NCI-H82 treated with DMSO at 0.1 percent for 48 hours (cell line): ENCODE measurements around the gene SRPX.
A peak's percentile ranks its signal among the peaks of the same experiment; 100 is the strongest.

Source experiments
- DNase-seq: peaks from one replicate; lab custom pipeline; 2025; ENCODE audit not compliant: unreplicated experiment; lab: John Stamatoyannopoulos, UW

The SRPX gene

DNA sequence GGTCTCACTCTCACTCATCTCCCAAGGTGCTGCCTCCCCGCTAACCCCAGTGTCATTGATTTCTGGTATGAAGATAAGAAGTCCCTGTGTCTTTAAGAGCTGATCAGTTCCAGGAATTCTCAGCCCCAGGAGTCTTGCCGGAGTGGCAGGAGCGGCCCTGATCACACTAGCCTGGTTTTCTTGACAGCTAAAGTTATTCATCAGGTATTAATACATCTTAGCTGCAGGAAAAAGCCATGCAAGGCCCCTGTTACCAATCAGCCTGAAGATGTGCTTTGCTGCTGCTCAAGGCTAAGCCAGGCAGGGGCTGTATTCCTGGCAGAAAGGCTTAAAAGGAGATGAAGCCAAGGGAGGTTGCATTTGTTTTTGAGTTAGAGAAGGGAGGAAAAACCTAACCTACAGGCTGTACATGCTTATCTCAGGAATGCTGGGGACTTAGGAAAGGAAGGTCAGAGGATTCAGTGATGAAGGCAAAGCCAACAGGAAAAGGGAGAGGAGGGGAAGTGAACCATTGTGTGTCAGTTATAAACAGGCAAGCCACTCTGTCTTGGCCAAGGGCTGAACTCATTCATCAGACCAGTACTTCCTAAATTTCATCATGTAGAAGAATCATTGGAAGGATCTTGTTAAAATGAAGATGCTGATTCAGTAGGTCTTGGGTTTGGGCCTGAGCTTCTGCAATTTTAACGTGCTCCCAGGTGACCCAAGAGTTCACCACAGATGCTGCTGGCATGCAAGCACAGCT, 8.6 kb downstream of the SRPX start:
- no peak for DNase-seq

DNA sequence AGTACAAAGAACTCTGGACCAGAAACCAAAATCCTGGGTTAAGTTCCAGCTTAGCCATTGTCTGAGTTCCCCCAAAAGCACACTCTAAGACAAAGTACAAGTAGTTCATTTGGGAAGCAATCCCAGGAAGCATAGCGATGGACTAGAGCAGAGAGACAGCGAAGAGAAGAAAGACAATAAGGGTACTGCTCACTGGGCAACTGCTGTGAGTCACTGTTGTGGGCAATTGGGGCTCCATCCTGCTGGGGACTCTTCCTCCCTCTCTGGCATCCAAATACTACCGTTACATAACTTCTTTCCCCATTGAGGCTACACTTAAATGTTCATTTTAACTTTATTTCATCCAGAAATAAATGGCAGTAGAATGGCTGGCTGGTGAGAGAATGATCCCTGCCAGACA, 14.1 kb downstream of the SRPX start:
- DNase-seq: no peak

DNA sequence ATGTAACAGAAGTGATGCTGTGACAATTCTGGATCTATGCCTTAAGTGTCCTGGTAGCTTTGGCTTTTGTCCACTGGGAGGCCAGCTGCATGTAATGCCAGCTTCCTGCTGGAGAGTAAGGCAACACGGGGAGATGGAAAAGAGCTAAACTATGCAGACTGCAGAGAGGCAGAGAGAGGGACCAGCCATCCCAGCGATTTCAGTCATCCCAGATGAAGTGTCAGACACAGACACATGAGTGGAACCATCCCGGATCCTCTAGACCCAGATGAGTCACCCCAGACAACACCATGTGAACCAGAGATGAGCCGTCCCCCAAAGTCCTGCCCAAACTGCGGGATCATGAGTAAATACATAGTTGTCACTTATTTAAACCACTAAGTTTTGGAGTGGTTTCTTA, 14.6 kb downstream of the SRPX start:
- DNase-seq: no peak

DNA sequence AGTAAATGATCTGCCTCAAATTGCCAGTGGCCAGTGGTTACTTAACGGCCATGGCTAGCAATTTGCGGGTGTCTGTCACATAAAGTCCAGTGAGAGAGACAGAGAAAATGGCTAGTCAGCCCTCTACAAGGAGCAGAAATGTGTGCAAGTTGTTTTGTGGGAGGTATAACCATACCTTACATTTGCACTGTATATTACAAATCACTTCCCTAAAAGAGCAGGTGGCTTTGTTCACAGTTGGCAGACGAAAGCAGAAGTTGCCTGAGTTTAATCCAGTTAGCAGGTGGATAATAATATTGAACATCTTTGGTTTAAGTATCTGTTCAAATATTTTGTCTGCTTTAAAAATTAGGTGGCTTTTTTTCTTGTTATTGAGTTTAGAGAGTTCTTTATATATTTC, 15.6 kb downstream of the SRPX start:
- DNase-seq: no peak

DNA sequence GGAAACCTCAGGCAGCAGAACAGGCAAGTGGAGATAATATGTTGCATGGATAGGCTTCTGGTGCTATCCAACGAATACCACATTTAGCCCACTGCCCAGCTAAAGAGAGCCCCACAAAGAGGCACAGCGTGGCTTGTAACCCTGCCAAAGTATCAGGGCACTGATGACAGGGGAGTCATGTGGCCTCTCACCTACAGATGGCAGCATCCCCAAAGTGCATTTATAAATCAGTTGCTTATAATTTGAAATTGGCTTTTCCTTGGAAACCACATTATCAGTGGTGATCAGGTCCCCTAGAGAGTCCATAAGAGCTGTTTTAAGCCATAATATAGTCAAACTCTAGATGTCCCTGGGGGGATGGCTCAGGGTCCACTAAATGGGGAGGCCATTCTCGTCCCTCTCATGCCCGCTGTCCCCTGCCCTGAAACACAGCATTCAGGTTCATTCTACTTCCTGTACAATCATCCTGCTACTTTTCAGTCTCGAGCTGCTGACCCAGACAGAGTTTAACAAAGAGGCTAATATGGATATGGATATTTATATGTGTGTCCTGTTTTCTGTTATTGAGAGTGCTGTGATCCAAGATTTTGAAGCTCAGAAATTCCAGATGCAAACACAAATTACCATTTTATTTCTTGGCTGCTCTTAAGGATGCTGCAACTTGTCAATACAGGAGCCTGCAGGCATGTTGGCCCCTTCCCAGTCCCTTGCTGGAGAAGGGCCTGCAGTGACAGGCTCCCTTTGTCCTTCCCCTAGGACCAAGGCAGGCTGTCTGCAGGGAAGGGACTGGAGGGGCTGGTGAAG, 28.5 kb downstream of the SRPX start:
- DNase-seq: no peak

DNA sequence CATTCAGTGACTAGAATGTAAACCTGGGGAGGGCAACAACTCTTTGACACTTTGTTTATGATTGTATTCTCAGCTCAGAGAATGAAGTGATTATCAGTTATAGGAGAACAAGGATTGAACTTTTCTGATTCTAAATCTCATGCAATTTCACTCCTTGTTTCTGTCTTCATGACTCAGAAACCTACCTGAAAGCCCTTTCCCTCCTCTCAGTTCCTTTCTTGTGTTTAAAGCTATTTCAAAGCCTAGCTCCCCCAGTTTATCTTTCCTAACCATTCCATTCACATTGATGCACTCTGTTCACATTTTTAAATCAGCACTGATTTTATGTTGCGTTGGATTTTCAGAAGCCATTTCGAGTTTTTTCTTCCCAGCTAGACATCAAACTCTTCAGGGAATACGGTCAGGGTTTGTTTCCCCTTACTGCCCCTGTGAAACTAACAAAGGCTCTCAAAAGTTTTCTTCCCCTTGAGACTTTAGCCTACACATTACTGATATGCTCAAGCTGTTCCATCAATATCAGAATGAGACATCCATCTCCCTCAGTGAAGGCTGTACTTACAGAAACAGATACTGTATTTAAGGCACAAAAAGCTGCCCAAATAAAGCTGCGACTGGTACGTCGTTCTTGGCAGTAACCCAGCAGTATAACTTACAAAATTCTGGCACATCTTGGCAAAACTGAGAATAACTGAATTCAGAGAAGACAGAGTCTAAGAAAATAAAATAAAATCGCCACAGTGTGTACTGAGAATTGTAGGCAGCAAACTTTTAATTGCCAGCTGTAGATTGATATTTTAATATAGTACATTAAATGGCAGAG, 31.0 kb downstream of the SRPX start:
- no peak for DNase-seq

DNA sequence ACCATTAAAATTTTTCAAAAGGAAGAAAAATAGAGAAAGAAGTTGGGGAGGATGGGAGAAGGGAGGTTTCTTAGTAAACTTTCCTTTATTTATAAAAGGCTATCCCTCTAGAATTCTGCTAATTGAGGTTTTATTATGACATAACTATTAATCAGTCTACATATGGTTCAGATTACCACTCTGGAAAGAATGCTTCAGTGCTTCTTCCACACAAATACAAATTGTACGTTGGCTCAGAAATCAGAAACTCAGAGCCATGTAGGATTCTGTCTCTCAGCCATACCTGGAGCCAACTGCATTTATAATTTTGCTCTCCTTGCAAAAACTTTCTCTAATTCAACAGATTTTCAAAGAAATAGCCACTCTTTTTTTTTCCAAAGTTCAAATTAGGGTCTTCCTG, 37.1 kb downstream of the SRPX start:
- DNase-seq: no peak

DNA sequence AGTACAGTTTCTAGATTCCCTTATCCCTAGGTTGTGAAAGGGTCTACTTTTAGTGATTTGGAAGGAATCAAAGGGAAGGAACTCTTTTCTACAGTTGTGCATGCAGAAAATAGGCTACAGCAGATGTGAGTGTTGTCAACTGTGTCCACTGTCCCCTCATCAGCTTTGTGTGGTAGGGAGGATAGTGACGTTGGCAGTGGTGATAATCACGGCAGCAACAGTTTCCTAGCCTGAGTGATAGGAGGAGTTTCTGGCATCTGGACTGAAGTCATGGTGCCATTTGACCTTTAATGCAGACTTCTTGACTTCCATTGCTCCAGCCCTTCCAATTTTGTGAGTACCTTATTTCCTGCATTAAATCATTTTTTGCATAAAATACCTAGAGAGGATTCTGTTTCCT, 39.3 kb downstream of the SRPX start:
- no peak for DNase-seq

DNA sequence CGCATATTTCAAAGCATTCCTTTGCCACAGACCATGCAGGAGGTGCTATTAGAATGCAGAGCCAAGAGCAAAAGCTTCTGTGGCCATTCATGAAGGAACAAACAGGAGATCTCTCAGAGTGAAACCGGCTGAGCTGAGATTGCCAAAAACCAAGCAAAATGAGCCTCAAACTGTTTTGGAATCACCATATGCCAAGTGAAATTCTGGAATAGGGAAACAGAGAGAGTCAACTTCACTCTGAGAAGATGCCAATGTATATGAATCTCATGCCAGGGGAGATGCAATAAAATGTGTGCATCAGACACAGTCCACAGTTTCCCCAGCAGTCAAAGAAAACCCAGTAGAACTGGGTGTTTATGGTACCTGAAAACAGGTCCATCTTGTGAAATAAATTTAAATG, 42.3 kb downstream of the SRPX start:
- no peak for DNase-seq

DNA sequence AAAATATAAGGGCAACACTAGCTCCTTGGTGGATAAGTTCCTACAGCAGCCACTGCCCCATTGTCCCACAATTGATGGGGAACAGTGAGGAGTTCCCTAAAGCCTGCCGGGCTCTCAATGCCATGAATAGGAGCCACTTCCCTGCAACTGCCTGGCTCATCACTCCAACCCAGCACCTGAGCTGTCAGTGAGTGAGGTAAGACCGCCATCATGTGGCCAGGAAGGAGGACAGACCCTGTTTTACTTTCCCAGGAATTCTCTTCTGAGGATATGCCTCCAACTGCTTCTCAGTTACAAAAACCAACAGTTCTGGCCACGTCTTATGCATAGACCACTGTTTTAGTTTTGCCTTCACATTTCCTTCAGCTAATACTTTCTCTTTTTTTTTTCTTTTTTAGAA, 45.5 kb downstream of the SRPX start:
- DNase-seq: peak; percentile 7

DNA sequence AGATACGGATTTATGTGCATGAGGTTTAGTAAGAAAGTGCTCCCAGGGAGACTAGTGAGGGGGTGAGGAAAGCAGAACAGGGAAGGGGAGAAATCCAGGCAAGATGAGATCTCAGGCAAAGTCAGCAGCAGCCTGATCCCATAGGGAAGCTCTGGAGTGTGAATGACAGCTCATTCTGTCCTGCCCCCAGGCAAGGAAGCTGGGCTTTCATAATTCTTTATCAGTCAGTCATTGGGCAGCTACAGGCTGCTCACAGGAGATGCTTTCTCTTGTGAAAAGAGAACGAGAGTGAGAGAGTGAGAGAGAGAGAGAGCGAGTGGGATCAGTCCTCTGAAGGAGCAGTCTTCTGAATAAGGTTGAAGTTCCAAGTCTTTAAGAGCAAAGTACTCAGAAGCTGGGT, 48.1 kb downstream of the SRPX start:
- no peak for DNase-seq

DNA sequence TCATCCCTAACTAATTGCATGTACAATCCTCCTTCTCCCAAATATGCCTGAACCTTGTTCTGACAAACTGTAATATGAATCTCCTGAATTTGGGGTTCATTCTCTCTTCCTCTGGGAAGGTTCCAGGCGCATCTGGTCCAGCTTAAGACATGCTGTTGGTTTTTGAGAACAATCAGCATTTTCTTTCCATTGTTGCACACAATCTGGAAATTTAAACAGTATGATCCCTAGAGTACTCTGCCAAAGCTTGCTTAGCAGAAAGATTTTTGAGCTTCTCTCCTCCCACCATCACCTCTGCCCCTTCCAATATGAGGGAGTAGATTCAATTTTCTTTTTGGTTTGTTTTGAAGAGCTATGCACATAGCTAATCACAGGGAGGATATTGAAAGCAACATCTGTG, 50.1 kb downstream of the SRPX start:
- DNase-seq: no peak

DNA sequence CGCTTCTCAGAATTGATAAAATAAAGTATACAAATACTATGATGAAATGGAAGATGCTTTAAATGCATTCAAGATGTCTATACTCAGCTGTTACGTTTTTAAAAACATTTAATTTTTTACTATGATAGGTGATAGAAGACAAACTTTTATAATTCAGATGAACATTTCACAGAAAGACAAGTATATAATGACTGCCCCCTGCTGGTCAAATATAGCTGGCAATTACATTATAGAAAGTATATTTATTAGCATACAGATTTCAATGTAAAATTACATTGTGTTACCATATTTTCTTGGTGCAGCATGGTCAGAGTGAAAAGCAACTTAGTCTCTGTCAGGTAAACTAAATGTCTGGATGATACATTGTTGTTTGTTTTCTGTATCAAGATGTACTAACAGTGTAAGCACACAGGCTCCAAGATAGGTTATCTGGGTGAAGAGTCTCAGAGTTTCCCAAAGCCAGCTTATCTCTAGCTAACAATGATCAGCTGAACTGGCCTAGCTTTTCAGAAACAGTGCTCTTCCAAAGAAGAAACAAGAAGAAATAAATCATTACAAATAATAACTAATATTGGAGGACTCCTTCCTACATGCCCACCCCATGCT, 54.1 kb downstream of the SRPX start:
- DNase-seq: no peak

DNA sequence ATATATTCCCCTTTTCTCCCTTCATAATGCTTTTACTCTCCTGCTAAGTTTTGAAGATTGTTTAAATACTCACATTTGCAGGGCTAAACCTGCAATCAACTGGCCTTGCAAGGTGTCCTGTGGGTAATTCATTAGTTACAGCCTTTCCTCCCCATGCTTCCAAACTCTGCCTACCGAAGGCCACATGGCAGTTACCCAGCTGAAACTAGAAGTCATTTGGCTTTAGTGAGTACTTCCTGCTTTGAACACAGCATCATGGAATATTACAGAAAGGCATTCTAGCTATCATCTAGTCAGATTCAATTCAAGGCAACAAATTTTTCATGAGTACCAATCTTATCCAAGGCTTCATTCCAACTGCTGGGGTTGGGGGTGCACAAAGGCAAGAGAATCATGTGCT, 55.6 kb downstream of the SRPX start:
- DNase-seq: no peak

DNA sequence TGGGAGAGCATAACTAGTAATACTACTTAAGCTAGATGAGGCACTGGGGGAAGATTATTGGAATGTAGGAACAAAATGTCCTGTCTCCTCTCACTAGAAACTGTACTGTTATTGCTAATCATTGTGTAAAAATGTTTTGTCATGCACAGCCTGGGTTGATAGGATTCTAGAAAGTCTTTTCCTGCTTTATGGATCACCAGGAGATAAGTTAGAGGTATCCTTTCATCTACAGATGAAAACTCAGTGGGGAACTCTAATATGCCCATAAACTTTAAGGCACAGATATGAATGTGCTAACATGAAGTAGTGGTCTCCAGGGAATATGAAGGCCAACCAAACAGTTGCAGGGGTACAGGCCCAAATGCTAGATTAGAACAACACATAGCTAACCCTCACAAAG, 57.5 kb downstream of the SRPX start:
- DNase-seq: no peak

DNA sequence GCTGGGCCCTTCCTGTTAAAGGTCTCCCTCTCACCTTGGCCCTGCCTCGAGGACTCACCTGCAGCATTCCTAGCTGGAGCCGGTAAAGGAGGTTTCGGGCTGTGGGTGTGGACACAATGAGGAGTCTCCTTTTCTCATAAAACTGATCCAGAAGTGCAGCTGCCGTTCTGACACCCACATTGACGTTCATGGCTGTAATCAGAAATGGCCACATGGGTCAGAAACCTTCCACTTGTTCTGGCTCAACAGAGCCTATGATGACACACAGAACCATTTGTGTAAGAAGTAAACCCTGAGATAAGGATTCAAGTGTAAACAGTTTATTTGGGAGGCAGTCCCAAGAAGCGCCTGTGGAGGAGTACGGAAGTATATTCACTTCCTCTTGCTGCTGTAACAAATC, 63.8 kb downstream of the SRPX start:
- DNase-seq: no peak

DNA sequence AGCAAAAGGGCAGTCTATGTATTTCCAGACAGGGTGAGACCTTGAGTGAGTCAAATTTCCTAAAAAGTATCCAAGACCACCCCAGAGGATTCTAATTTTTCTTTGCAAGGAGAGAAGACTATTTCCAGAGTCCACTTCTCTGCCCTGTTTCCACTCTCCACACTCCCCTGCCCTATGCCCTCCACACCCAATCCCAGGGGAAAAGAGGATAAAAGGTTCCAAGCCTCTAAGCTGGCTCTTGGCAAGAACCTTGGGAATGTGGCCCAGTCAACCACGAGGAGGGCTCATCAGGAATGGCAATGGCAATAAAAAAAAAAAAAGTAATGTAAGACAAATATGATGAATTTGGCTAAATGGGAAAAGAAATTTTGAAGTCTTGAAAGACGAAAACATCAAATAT, 65.9 kb downstream of the SRPX start:
- DNase-seq: no peak

DNA sequence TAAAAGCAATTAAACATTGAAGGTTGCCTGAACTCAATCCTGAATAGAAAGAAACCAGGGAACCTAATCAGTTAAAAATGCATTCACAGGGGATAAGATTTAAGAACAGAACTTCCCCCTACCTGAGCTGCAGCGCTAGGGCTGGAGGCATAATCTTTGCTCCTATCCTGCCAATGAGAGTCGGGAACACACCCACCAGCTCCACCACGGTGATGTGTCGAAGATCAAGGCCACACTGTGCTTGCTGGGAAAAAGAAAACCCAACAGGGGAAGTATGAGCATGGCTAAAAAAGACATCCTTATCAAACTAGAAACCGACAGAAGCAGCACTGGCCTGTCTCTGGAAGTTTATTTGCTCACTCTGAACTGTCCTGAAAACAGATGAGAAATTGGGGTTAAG, 66.3 kb downstream of the SRPX start:
- DNase-seq: no peak

DNA sequence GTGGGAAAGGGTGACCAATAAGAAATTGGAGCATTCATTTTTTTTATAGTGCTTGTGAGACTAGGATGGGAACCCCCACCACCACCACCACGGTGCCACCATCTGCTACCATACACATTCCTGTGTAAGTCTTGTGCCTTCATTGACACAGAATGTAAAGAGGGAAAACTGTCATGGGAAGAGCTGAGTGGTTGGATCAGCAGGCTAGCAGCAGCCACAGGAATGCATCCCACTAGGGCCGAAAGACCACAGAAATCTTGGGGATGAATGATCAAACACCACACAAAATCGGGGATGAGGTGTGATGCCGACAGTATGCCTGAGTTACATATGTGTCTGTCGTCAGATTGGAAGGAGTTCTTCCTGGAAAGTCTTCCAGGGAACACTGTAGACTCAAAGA, 69.2 kb downstream of the SRPX start:
- DNase-seq: no peak

DNA sequence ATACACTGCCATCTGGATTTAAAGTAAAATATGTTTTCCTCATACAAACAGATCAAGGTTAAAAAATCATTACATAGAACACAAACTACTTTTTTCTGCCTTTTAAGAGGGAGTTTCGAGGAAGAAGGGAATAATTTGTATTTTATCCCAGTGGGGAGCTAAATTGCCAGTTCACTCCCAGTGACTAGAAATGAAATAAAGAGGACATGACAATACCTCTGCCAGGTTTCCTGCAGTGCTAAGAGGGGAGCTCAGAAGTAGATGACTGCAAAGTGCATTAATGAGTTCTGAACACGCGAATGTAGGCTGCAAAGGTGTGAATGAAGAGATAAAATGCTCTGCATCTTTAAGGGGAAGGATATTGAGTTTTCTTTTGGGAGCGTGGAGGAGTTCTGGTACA, 69.7 kb downstream of the SRPX start:
- no peak for DNase-seq

DNA sequence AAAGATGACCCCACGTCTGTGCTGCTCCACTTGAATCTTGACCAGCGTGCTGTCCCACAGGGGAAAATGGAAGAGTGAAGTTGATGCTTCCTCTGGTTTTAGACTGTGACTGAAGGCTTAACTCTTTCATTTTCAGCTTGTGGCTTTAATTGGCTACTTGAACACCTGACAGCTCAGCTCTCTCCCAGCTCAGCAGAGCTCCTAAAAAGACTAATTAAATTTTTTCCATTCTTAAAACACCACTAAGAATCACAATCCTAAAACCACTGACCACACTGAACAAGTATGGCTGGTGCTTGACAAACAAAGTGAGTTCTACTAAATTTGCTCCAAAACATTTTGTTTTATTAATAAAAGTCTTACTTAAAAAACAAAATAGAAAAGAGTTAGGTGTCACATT, 71.7 kb downstream of the SRPX start:
- DNase-seq: no peak

DNA sequence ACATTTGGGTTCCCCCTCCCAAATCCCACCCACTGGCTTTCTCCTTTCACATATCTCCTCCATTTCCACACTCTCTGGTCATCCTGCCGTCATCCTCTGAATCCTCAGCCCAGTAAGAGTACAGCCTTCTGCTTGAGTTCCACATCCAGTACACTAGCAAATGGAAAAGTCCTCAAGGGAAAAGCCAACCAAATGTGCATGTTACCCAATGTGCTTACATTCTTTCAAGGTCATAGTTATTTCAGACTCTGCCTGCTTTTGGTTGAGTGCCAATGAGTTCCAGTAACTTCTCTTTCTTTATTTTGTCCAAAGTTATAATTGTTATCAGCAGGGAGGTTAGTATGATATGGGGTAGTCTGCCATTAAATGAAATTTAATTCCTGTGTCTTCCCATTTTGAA, 78.1 kb downstream of the SRPX start:
- DNase-seq: no peak
